HG02943 (cell line): Measurements from ENCODE around the gene PAX6.

Experiments used
- ATAC-seq: cut with Tn5 transposase; IDR thresholded peaks from one replicate; pipeline ENCODE4 v1.9.1; 2021; ENCODE audit warnings: mild to moderate bottlenecking, low read depth, moderate library complexity; ENCODE audit not compliant: unreplicated experiment

The PAX6 gene

DNA sequence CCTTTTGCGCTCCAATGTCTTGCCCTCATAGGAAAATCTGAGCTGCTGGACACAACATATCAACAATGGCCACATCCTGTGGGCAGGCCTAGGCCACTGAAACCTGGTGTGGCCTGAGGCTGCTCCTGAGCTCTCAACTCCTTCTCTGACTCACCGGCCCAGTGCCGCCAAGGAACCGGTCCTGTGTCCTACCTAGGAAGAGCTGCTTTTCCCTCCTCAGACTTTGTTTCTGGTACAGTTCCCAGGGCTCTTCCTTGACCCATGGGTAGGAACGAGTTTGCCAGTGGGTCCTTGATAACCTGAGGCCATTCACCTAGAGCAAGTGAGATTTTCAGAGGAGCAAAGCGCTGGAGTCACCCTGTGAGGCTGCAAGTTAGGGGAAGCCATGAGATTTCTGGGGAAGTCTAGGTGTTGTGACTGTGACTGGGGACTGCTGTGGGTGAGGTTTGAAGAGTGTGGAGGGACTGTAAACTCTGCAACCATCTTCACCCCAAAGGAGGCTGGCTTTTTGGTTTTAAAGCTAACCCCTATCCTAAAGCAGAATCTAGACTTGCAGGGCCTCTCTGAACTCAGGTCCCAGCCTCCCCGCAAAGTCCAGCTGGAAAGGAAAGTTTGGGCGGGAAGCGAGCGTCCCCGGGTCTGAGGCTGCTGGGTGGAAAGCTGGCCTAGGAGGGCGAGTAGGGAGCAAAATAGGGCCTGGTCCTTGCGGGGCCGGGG is 12.0 kb upstream of the PAX6 start:
- ATAC-seq = no peak

DNA sequence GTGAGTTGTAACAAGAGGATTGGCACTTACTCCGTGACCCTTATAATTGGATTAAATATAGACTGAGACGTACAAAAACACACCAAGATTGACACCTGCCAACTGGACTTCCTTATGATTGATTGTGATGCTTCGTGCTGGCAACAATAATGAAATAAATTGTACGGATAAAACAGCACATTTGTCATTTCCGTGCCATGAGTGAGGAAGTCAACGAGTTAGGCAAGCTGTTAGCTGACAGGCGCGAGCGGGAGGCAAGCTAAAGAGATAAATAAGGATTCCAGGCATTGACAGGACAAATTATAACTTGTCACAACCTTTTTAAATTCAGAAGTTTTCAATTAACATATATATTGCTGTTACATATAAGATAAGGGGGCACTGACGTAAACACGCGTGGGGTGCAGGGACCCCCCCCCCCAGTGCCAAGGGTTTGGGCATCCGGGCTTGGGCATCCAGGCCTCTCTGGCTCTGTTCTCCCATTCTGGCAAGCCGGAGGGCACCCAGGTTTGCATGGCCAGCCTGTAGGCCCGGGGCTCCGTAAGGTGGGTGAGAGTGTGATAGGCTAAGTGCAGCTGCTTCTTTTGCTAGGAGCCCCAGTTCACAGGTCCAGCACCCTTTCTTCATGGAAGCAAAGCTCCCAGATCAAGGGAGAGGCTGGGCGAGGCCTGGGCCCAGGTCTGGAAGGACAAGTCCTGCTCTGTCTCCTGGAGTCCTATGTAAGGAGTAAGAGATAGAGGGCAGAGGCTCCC is 11.2 kb upstream of the PAX6 start:
- ATAC-seq = no peak

DNA sequence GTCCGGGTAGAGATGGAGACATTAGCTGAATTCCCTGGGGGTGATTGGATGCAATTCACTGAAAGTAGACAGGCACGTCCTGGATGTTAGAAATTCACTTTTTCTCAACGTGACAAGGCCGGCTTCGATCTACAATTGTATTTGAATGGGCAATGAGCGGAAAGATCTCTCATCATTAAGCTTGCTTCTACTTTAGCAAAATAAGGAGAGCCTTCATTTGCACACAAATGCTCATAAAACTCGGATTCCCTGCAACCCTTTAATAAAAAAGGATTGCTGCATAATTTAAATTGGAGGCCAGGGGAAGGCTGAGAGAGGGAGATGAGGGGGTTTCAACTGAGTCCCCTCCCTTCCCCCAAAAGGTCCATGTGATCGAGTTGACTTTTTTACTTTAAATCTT is 10.6 kb upstream of the PAX6 start:
- no peak for ATAC-seq

DNA sequence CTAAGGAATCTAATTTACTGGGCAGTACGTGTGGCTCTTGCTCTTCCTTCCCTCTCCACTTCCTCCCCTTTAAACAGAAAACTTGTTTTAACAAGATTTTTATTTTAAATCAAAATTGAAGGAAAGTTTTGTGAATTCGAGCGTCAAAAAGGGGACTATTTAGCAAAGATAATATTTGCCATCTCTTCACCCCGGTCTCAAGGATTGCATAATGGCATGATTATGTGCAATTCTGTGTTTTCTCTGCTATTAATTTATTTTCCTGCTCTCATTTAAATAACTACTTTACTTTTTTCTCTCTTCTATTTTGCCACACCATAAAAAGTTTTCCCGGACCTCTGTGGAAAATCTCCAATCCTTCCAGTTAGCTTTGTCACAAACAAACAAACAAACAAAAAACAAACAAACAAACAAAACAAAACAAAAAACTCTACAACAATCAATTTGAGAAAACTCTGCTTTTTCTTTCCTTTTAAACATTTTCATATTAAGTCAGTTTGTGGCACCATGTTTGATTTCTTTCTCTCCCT is 10.2 kb upstream of the PAX6 start:
- ATAC-seq = no peak

GRCh38 chr11:31820438-31820818 is 9.3 kb upstream of the PAX6 start:
- no peak for ATAC-seq

GRCh38 chr11:31819621-31820437 is 8.7 kb upstream of the PAX6 start:
- no peak for ATAC-seq

DNA sequence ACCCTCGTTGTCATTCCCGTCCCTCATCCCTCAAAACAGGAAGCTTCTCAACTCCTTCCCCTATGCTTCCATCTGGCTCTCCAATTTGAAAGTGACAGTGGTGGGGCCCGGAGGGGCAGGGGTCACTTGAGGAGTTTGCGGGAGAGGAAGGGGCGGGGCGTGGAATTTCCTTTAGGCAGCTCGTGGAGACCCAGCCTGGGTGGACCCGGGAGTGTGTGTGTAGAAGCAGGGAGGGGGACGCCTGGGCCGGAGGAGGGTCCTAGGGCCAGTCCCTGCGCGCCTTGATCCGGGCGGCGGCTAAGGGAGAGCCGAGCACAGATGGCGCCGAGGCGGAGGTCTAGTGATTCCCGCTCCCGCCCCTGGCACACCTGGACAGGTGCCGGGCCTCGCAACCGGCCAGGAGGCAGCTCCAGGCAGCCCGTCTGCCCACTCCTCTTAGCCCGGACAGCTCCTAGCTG is 7.8 kb upstream of the PAX6 start:
- ATAC-seq = no peak

GRCh38 chr11:31818425-31818755 is 7.3 kb upstream of the PAX6 start:
- ATAC-seq = no peak

DNA sequence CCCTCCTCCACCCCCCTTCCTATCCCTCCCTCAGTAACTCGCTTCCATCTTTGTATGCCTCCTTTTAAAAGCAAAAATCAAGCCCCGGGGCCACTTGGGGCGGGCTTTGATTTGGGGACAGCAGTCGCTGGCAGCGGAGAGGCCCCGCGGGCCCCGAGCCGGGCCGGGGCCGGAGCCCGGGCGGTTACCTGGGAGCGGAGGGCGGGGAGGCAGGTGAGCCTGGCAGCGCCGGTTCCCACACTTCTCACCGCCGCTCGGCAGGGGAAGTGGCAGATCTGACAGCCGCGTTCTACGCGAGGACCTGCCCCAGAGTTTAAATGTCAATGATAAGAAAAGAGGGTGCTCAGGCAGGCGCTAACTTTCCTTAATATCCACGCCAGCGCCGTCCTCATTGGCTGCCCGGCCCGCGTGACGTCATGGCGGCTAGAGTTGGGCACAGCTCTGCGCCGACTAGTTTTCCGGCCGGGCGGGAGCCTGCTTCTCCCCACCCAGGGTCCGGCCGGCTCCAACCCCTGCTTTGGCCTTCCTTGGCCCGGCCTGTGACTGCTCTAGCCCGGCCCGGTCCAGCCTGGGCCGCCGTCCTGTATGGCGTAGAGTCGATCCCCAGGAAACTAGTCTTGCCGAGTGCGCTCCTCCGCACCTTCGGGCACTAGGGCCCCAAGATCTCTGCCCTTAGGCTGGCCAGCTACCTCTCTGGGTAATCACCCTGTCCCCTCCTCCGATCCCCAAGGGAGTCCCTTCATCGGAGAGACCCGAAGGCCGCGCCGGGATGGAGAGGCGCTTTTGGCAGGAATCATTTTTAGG is 6.7 kb upstream of the PAX6 start:
- ATAC-seq = no peak

- no peak for ATAC-seq
Measured at GRCh38 chr11:31817054-31817620, 6.0 kb upstream of the PAX6 start.

DNA sequence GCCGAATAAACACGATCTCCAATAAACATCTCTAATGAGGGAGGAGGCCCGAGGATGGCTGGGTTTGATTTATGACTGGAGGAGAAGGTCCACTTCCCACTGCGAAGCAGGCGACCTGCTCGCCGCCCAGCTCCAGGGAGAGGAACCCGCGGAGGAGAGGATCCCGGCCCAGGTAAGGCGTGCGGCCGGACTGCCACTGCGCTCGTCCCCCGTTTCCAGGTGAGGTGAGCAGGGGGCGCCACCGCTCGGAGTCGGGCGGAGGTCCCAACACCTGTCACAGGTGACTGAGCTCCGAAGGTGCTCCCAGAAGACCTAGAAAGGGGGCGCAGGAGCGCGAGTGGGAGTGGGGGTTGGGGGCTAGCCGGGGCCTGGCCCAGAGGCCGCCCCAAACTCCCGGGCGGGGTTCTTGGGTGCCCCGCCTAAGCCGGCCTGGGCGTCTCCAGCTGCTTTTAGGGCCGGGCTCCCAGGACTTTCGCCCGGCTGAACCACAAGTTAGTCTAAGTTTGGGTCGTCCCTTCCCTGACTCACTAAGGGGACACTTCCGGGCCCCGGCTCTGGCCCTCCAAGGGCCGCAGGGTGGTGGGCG is 5.4 kb upstream of the PAX6 start:
- no peak for ATAC-seq

GRCh38 chr11:31815711-31816467 is 4.8 kb upstream of the PAX6 start:
- ATAC-seq = no peak

- no peak for ATAC-seq
Measured at GRCh38 chr11:31814176-31814868, 3.2 kb upstream of the PAX6 start.

GRCh38 chr11:31813391-31814175 is 2.5 kb upstream of the PAX6 start:
- no peak for ATAC-seq

DNA sequence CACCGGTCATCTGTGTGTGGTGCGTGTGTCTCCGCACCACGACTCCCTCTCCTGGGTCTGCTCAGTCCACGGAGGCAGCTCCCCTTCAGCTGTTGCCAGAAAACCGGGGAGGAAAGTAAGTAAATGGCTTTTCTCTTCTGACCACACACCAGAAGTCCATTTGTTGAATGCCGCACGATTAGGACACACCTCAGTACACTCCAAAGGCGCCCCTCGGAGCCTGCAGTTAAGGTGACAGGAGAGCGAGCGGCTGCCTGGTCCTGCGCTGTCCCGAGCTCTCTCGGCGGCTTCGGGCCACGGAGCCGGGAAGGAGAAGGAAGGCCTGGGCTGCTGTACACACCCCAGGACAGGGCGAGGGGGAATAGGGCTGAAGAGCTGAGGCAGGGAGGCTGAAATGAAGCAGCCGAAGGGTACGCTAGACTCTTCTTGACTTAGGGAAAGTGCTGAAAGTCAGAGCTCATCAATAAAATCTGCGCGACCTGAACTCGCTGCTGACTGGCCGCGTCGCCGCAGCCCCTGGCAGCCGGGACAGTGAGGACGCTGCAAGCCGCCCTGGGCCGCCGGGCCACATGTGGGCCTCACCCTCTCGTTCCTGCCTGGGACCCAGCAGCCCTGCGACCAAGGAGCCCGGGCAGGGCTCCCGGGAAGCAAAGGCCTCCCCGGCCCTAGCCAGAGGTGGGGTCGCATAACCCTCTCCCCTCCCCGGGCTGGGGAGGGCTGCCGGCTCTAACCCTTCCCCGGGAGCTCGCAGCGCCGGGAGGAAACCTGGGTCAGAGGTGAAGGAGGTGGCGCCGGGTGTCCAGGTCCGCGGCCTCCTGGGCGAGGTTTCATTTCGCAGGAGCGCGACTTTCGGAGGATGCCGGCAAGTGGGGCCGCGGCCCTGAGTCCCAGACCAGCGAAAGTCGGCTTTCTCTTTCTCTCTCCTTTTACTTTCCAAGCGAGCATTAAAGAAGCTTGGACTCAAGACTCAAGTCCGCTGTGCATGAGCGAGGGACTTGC is 1.6 kb upstream of the PAX6 start:
- no peak for ATAC-seq
